Muscle layer of duodenum (tissue), 2 donors: Measurements from ENCODE around the gene HP1BP3.
A peak's percentile ranks its signal among the peaks of the same experiment; 100 is the strongest.
"Not testable (repeated sequence)": the region's sequence is repeated elsewhere in the genome, so short reads cannot be mapped to it uniquely, and the experiment has no call there.

ENCODE experiments used
- H3K27ac ChIP-seq: one replicate; pipeline ENCODE4 v1.7.0; 2013; ENCODE audit warnings: mild to moderate bottlenecking, low read length
- H3K27me3 ChIP-seq: one replicate; pipeline ENCODE4 v1.7.0; 2013; ENCODE audit warnings: low read depth, mild to moderate bottlenecking, control low read depth, low read length
- H3K36me3 ChIP-seq, 2 donors: one replicate each; pipeline ENCODE4 v1.7.0; 2013; ENCODE audit warnings: low read length in 2 of 2, control low read depth in 1 of 2, mild to moderate bottlenecking in 1 of 2; ENCODE audit not compliant: insufficient read depth in 2 of 2, control insufficient read depth in 1 of 2
- H3K4me1 ChIP-seq, 2 donors: one replicate each; pipeline ENCODE4 v1.7.0; 2013; ENCODE audit warnings: low read length in 2 of 2, mild to moderate bottlenecking in 2 of 2, control low read depth in 1 of 2, moderate library complexity in 1 of 2; ENCODE audit not compliant: insufficient read depth in 2 of 2, control insufficient read depth in 1 of 2
- H3K4me3 ChIP-seq, 2 donors: one replicate each; pipeline ENCODE4 v1.7.0; 2013; ENCODE audit warnings: low read length in 2 of 2, low read depth in 1 of 2, mild to moderate bottlenecking in 1 of 2
- H3K9me3 ChIP-seq, 2 donors: one replicate each; pipeline ENCODE4 v1.7.0; 2013; ENCODE audit warnings: low read length in 2 of 2, control low read depth in 1 of 2, mild to moderate bottlenecking in 1 of 2; ENCODE audit not compliant: control insufficient read depth in 1 of 2
- donor health status: healthy.

The HP1BP3 gene

GRCh38 chr1:20811916-20812315 lies 24.8 kb upstream of the HP1BP3 start:
- Histone ChIP-seq H3K4me3 (no peak overlapping the region), H3K4me1 (no peaks in the 10 kb centered on the region), H3K9me3 (no peaks in the 10 kb centered on the region), H3K27ac (no peak overlapping the region), H3K27me3 (no peaks in the 10 kb centered on the region), H3K36me3 (peaks cover 9 to 11% of the 10 kb centered on the region in 2 donors)

DNA sequence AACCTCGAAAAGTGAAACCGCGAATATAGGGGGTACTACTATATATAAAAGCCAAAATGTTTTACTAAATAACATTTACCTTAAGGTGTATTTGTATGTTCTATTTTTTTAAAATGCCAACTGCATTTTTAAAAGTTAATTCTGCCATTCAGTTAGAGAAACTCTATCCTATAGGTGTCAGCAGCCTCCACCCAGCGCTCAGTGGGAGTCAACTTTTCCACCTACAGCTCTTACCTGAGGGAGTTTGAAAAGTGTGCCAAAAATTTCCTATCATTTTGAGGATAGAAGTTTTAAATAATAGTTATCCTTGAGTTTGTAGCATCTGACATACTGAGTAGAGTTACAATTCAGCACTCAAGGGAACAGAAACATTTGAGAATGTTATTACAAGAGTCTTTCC lies 6.1 kb upstream of the HP1BP3 start:
- peaks cover 0 to 2% of the 10 kb centered on the region in 2 donors for H3K4me1 ChIP-seq
- H3K27ac ChIP-seq = no peak overlapping the region
- no peaks in the 10 kb centered on the region for H3K36me3 ChIP-seq
- no peaks in the 10 kb centered on the region for H3K9me3 ChIP-seq
- H3K4me3 ChIP-seq = no peak overlapping the region
- H3K27me3 ChIP-seq = no peaks in the 10 kb centered on the region

DNA sequence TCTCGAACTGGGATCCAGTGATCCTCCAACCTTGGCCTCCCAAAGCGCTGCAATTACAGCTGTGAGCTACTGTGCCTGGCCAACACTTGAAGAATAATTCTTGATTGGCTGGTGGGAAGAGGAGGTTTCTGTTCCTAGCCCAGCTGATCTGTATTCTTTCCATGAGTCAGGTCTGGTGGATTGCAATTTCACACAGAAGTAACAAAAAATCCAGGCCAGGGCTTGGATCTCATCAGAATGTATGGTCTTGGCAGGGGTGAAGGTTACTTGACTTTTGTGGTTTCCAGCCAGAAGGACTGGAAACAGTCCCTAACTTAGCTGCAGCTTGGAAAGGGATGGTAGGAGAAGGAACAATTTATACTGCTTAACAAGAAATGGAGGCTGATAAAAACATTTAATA lies 5.1 kb upstream of the HP1BP3 start:
- H3K36me3 ChIP-seq = peaks cover 0 to 3% of the 10 kb centered on the region in 2 donors
- no peaks in the 10 kb centered on the region for H3K9me3 ChIP-seq
- H3K4me3 ChIP-seq = no peak overlapping the region
- H3K27me3 ChIP-seq = no peaks in the 10 kb centered on the region
- peaks cover 0 to 7% of the 10 kb centered on the region in 2 donors for H3K4me1 ChIP-seq
- H3K27ac ChIP-seq = no peak overlapping the region

DNA sequence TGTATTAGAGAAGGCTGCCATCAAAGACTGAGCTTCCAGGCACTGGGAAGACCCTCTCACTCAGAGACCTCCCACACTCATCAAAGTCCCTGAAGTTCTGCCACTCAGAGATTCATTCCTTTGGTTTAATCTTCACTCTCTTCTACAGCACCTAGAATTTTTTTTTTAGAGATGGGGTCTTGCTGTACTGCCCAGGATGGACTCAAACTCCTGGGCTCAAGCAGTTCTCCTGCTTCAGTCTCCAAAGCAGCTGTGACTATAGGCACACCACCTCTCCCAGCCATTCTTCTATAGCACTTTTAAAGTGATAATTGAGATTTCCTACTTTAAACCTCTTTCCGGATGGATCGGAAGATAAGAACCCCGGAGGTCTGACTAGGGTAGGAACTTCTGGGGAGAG lies 3.7 kb upstream of the HP1BP3 start:
- Histone ChIP-seq H3K4me3 (no peak overlapping the region), H3K27me3 (no peaks in the 10 kb centered on the region), H3K4me1 (peaks cover 0 to 7% of the 10 kb centered on the region in 2 donors)

DNA sequence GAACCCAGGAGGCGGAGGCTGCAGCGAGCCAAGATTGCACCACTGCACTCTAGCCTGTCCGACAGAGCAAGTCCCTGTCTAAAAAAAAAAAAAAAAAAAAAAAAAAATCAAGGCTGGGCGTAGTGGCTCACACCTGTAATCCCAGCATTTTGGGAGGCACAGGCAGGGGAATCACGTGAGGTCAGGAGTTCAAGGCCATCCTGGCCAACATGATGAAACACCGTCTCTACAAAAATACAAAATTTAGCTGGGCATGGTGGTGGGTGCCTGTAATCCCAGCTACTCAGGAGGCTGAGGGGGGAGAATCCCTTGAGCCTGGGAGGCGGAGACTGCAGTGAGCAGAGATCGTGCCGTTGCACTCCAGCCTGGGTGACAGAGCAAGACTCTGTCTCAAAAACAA lies 2.5 kb upstream of the HP1BP3 start:
- H3K4me1 ChIP-seq = peaks cover 0 to 16% of the 10 kb centered on the region in 2 donors
- peaks cover 0 to 12% of the 10 kb centered on the region in 2 donors for H3K36me3 ChIP-seq
- H3K27ac ChIP-seq, H3K27me3 ChIP-seq, H3K9me3 ChIP-seq, H3K4me3 ChIP-seq: not testable (repeated sequence)

More for the DNA sequence above, 3.7 kb upstream of the HP1BP3 start:
- no peaks in the 10 kb centered on the region for H3K9me3 ChIP-seq
- H3K27ac ChIP-seq = no peak overlapping the region
- H3K36me3 ChIP-seq = peaks cover 0 to 12% of the 10 kb centered on the region in 2 donors

GRCh38 chr1:20787840-20788795 lies 1.0 kb upstream of the HP1BP3 start:
- Histone ChIP-seq H3K36me3 (peaks cover 0 to 12% of the 10 kb centered on the region in 2 donors), H3K27ac (peak overlapping the region; percentile 95), H3K4me1 (peaks cover 0 to 22% of the 10 kb centered on the region in 2 donors), H3K27me3 (no peaks in the 10 kb centered on the region), H3K4me3 (peak overlapping the region; percentile 74 to 83), H3K9me3 (no peaks in the 10 kb centered on the region)

GRCh38 chr1:20786253-20787028 lies 666 bp downstream of the HP1BP3 start:
- Histone ChIP-seq H3K4me1 (peaks cover 0 to 27% of the 10 kb centered on the region in 2 donors), H3K27ac (peak overlapping the region; percentile 91), H3K4me3 (peak overlapping the region; percentile 74 to 85), H3K36me3 (peaks cover 0 to 12% of the 10 kb centered on the region in 2 donors), H3K27me3 (no peaks in the 10 kb centered on the region), H3K9me3 (no peaks in the 10 kb centered on the region)

DNA sequence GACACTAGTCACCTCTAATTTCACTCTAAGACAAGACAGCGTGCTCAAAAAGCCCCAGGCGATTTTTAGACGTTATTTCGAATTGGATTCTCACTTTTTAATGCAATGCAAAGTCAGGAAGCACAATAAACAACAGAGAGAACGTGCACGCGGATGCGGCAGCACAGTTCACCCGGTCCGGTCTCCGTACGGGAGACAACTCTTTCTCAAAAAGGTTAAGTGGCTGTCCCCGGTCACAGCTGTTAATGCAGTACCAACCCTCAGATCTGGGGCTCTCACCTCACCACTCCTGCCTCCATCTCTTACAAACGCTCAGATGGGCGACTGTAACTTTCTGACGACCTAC lies 1.2 kb downstream of the HP1BP3 start:
- Histone ChIP-seq H3K9me3 (no peaks in the 10 kb centered on the region), H3K4me1 (peaks cover 0 to 33% of the 10 kb centered on the region in 2 donors), H3K36me3 (peaks cover 0 to 12% of the 10 kb centered on the region in 2 donors), H3K27me3 (no peaks in the 10 kb centered on the region), H3K27ac (peak overlapping the region; percentile 91), H3K4me3 (peak overlapping the region; percentile 74 to 85)

GRCh38 chr1:20775700-20776099 lies 11.4 kb downstream of the HP1BP3 start:
- Histone ChIP-seq H3K4me3 (no peak overlapping the region), H3K27ac (no peak overlapping the region), H3K4me1 (peaks cover 0 to 4% of the 10 kb centered on the region in 2 donors), H3K36me3 (peaks cover 46 to 49% of the 10 kb centered on the region in 2 donors), H3K9me3 (no peaks in the 10 kb centered on the region), H3K27me3 (no peaks in the 10 kb centered on the region)

- no peaks in the 10 kb centered on the region for H3K4me1 ChIP-seq
- no peak overlapping the region for H3K27ac ChIP-seq
- H3K36me3 ChIP-seq = peaks cover 49 to 84% of the 10 kb centered on the region in 2 donors
- no peaks in the 10 kb centered on the region for H3K9me3 ChIP-seq
- H3K27me3 ChIP-seq = no peaks in the 10 kb centered on the region
- no peak overlapping the region for H3K4me3 ChIP-seq
Observed at GRCh38 chr1:20771780-20772179, 15.3 kb downstream of the HP1BP3 start.

GRCh38 chr1:20770314-20771087 lies 16.6 kb downstream of the HP1BP3 start:
- Histone ChIP-seq H3K27ac (no peak overlapping the region), H3K4me3 (no peak overlapping the region), H3K27me3 (no peaks in the 10 kb centered on the region), H3K36me3 (peaks cover 43 to 93% of the 10 kb centered on the region in 2 donors), H3K4me1 (no peaks in the 10 kb centered on the region), H3K9me3 (no peaks in the 10 kb centered on the region)
